ENCODE results near the gene ERC2.

GRCh38 chr3:55884066-55884465 lies 584.2 kb downstream of the ERC2 start:
- TF ChIP-seq CTCF (IDR thresholded peaks at IDR 0.05; ENCODE audit: extremely low read depth in 1 of 2, insufficient read depth in 1 of 2, low read depth in 1 of 2, low read length in 2 of 2) (no peak), POLR2AphosphoS5 (IDR thresholded peaks at IDR 0.05; ENCODE audit: insufficient read depth, low read depth, low read length) (no peak), EZH2 (IDR thresholded peaks at IDR 0.05; ENCODE audit: borderline replicate concordance, low read depth, low read length, severe bottlenecking) (no peak), POLR2A (IDR thresholded peaks at IDR 0.05; ENCODE audit: low read depth, low read length) (no peak), MAX (IDR thresholded peaks at IDR 0.05; ENCODE audit: insufficient read depth, insufficient read length) (no peak), MYC (IDR thresholded peaks at IDR 0.05; ENCODE audit: low read depth, low read length) (no peak), JUN (IDR thresholded peaks at IDR 0.05; ENCODE audit: borderline replicate concordance, insufficient read depth, insufficient read length, low read depth) (no peak)
